Lung (tissue), 12 donors: ENCODE measurements around the gene C2orf74. TPM values are rescaled to one million over a fixed set of nuclear protein-coding genes. Genes with fewer than 3 reads are reported as not detected.
"Not testable (repeated sequence)": the region's sequence is repeated elsewhere in the genome, so short reads cannot be mapped to it uniquely, and the experiment has no call there.

Experiments used
- ATAC-seq: fragments of 200-7000 bp; cut with Tn5 transposase; one replicate; pipeline ENCODE4 v1.9.1; 2020; ENCODE audit warnings: moderate number of reproducible peaks; ENCODE audit not compliant: insufficient read depth, low FRiP score
- DNase-seq, 3 donors: peaks; one replicate each; pipeline ENCODE4 v3.0.0-alpha.2; 2013 to 2017
- H3K27ac ChIP-seq, 2 donors: one replicate each; pipeline ENCODE4 v1.5.1; 2013; ENCODE audit warnings: mild to moderate bottlenecking in 2 of 2, moderate library complexity in 2 of 2, control low read depth in 1 of 2, inconsistent platforms in 1 of 2, low read depth in 1 of 2, low read length in 1 of 2
- H3K27me3 ChIP-seq, 3 donors: one replicate each; pipeline ENCODE4 v1.5.1; 2013; ENCODE audit warnings: low read length in 2 of 3; ENCODE audit not compliant: control insufficient read depth in 3 of 3, insufficient read depth in 3 of 3
- H3K36me3 ChIP-seq, 4 donors: one replicate each; pipeline ENCODE4 v1.5.1; 2013; ENCODE audit warnings: low read length in 4 of 4, mild to moderate bottlenecking in 1 of 4, moderate library complexity in 1 of 4; ENCODE audit not compliant: control insufficient read depth in 4 of 4, insufficient read depth in 4 of 4
- H3K4me1 ChIP-seq, 5 donors: one replicate each; pipeline ENCODE4 v1.5.1; 2013; ENCODE audit warnings: low read length in 5 of 5, mild to moderate bottlenecking in 2 of 5, moderate library complexity in 1 of 5; ENCODE audit not compliant: control insufficient read depth in 5 of 5, insufficient read depth in 5 of 5
- H3K4me3 ChIP-seq: one replicate; pipeline ENCODE4 v1.5.1; 2013; ENCODE audit warnings: mild to moderate bottlenecking, control low read depth, moderate library complexity
- H3K9ac ChIP-seq, 2 donors: one replicate each; pipeline ENCODE4 v1.5.1; 2013; ENCODE audit warnings: low read length in 2 of 2, control low read depth in 1 of 2; ENCODE audit not compliant: insufficient read depth in 1 of 2
- H3K9me3 ChIP-seq, 4 donors: one replicate each; pipeline ENCODE4 v1.5.1; 2013; ENCODE audit warnings: low read length in 3 of 4, mild to moderate bottlenecking in 1 of 4, moderate library complexity in 1 of 4; ENCODE audit not compliant: control insufficient read depth in 4 of 4, insufficient read depth in 3 of 4
- WGBS, 2 donors: extraction: QIAGEN DNeasy Blood & Tissue Kit; methylation state at CpG; one replicate each; pipeline ENCODE4 v1.1.7; 2013; 5-methylcytosine and 5-hydroxymethylcytosine counted together
- polyA plus RNA-seq, 2 donors: library from polyadenylated mRNA; stranded (reverse); fragments of 200-250 nt; gene quantifications; one replicate each; pipeline ENCODE4 v1.2.1, GENCODE V29; 2013
- total RNA-seq, 2 donors: library from RNA; depleted of rRNA in 1 of 2; stranded (reverse); fragments of >200 nt in 1 of 2; gene quantifications; one replicate each; pipeline ENCODE4 v1.2.1, GENCODE V29; 2014 to 2021
- TF ChIP-seq, protein P1 (sequence below): IDR thresholded peaks from 2 replicates; pipeline ENCODE4 v1.5.1; 2012; ENCODE audit warnings: mild to moderate bottlenecking; ENCODE audit errors: control extremely low read depth, extremely low read depth
- donor health status: control.
- donor health status: control.
- donor health status: Bipolar disorder and iron deficiency.
- donor health status: healthy.
- donor health status: DM: yes; HTN: yes; CAD: no.

C2orf74 gene
- total and polyA plus RNA-seq, 4 donors = 10.6 to 18.3 (median 14.2) TPM

DNA sequence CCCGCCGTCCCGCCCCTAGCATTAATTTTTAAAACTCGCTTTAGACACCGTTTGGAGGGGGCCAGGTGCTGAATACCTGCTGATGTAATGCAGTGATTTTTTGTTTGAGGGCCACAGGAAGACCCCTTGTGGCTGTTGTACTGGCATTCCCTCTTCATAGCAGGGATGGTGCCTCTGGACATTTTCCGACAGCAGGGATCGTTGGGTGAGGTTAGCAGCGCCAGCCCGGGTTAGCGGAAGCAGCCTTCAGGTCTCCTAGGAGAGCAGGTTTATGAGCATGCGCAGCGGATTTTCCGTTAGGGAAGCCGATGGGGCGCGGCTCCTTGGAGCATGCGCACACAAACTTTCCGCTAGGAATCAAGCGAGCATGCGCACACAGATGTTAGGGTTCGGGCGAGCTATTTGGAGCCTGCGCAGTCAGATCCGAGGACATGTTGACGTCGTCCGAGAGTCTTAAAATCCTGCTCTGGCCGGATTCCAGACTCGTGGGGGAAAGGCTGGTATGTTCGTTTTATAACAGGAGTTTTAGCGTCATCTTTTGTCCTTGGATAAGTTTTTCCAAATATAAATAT is 17.2 kb upstream of the C2orf74 start:
- Histone ChIP-seq H3K4me3 (peak overlapping the region; percentile 36), H3K27ac (peak overlapping the region; percentile 63 to 82), H3K36me3 (peaks cover 6 to 7% (median 7%) of the 10 kb centered on the region in 4 donors), H3K9me3 (no peaks in the 10 kb centered on the region), H3K4me1 (no peaks in the 10 kb centered on the region), H3K27me3 (no peaks in the 10 kb centered on the region), H3K9ac (peak overlapping the region in 1 of 2 donors; percentile 90)
- DNase-seq (peak; percentile 99 to 100 (median 99)), ATAC-seq (peak; percentile 97)
- TF ChIP-seq, protein P1, sequence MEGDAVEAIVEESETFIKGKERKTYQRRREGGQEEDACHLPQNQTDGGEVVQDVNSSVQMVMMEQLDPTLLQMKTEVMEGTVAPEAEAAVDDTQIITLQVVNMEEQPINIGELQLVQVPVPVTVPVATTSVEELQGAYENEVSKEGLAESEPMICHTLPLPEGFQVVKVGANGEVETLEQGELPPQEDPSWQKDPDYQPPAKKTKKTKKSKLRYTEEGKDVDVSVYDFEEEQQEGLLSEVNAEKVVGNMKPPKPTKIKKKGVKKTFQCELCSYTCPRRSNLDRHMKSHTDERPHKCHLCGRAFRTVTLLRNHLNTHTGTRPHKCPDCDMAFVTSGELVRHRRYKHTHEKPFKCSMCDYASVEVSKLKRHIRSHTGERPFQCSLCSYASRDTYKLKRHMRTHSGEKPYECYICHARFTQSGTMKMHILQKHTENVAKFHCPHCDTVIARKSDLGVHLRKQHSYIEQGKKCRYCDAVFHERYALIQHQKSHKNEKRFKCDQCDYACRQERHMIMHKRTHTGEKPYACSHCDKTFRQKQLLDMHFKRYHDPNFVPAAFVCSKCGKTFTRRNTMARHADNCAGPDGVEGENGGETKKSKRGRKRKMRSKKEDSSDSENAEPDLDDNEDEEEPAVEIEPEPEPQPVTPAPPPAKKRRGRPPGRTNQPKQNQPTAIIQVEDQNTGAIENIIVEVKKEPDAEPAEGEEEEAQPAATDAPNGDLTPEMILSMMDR = no peak
- 5 to 8% methylated on average over 31 of the region's 31 CpGs for whole genome bisulfite sequencing, 2 donors

DNA sequence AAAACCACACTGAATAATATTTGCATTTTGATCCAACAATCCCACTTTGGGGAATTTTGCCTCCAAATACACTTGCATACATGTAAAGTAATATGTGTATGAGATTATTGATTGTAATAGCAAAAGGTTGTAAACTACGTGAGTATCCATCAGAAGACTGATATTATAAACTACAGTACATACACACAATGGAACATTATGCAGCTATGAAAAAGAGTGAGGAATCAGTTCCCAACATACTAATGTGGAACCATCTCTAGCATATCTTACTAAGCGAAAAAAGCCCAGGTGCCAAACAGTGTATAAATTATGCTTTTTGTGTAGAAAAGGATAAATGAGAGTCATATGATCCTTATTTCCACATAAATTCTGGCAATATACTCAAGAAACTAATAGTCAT is 16.0 kb upstream of the C2orf74 start:
- Histone ChIP-seq H3K4me3 (no peak overlapping the region), H3K27me3 (no peaks in the 10 kb centered on the region), H3K36me3 (peaks cover 7 to 12% (median 10%) of the 10 kb centered on the region in 4 donors), H3K27ac (no peak overlapping the region), H3K9me3 (no peaks in the 10 kb centered on the region), H3K4me1 (no peaks in the 10 kb centered on the region), H3K9ac (no peak overlapping the region)
- DNase-seq (no peak), ATAC-seq (no peak)
- 99 to 100% methylated on average over 2 of the region's 2 CpGs for WGBS, 2 donors
- TF ChIP-seq, protein P1 = no peak

DNA sequence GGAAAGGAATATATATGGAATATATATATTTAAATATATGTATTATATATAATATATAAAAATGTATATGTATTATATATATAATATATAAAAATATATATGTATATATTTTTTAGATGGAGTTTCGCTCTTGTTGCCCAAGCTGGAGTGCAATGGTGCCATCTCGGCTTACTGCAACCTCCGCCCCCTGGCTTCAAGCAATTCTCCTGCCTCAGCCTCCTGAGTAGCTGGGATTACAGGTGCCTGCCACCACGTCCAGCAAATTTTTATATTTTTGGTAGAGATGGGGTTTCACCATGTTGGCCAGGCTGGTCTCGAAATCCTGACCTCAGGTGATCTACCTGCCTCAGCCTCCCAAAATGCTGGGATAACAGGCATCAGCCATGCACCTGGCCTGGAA is 13.9 kb upstream of the C2orf74 start:
- H3K9ac ChIP-seq, H3K27me3 ChIP-seq, ATAC-seq, H3K9me3 ChIP-seq, H3K4me1 ChIP-seq, H3K27ac ChIP-seq, H3K4me3 ChIP-seq, DNase-seq: not testable (repeated sequence)
- WGBS, 2 donors = 98% methylated on average over 5 of the region's 5 CpGs
- H3K36me3 ChIP-seq = peaks cover 9 to 17% (median 11%) of the 10 kb centered on the region in 4 donors

- 88 to 91% methylated on average over 6 of the region's 6 CpGs for WGBS, 2 donors
- TF ChIP-seq, protein P1 = no peak
- ATAC-seq = no peak
- H3K4me3 ChIP-seq = no peak overlapping the region
- H3K9me3 ChIP-seq = peaks cover 0 to 2% (median 0%) of the 10 kb centered on the region in 4 donors
- DNase-seq = no peak
- peaks cover 9 to 17% (median 11%) of the 10 kb centered on the region in 4 donors for H3K36me3 ChIP-seq
- H3K9ac ChIP-seq = no peak overlapping the region
- no peaks in the 10 kb centered on the region for H3K27me3 ChIP-seq
- H3K27ac ChIP-seq = no peak overlapping the region
- H3K4me1 ChIP-seq = no peaks in the 10 kb centered on the region
Observed at GRCh38 chr2:61149074-61149473, 12.9 kb upstream of the C2orf74 start.
